Testis (tissue), 5 donors: ENCODE measurements around the gene MPG. TPM values are rescaled to one million over a fixed set of nuclear protein-coding genes. Genes with fewer than 3 reads are reported as not detected.
"Not testable (repeated sequence)": the region's sequence is repeated elsewhere in the genome, so short reads cannot be mapped to it uniquely, and the experiment has no call there.

ENCODE experiments used
- DNase-seq: peaks from one replicate; pipeline ENCODE4 v3.0.0-alpha.2; 2019
- H3K27ac ChIP-seq, 2 donors: fragments of 200-600 bp; sonication (generic); one replicate each; pipeline ENCODE4 v1.5.1; 2019
- H3K27me3 ChIP-seq: fragments of 200-600 bp; sonication (generic); one replicate; pipeline ENCODE4 v1.5.1; 2019
- H3K36me3 ChIP-seq: fragments of 200-600 bp; sonication (generic); one replicate; pipeline ENCODE4 v1.5.1; 2017; ENCODE audit warnings: low read depth; ENCODE audit errors: missing control alignments
- H3K4me1 ChIP-seq: fragments of 200-600 bp; sonication (generic); one replicate; pipeline ENCODE4 v1.5.1; 2019
- H3K4me3 ChIP-seq, 2 donors: fragments of 200-600 bp; sonication (generic); one replicate each; pipeline ENCODE4 v1.5.1; 2017 to 2019
- H3K9me3 ChIP-seq: fragments of 200-600 bp; sonication (generic); one replicate; pipeline ENCODE4 v1.5.1; 2017
- POLR2A ChIP-seq: fragments of 450-650 bp; IDR thresholded peaks from one replicate; pipeline ENCODE4 v1.6.1; 2017; ENCODE audit warnings: antibody characterized with exemption, mild to moderate bottlenecking, moderate library complexity
- WGBS, 2 donors: methylation state at CpG; one replicate each; pipeline ENCODE4 v1.1.5; 2018; 5-methylcytosine and 5-hydroxymethylcytosine counted together
- intact Hi-C: fragments of 100-400 bp; cut with DNase I; formaldehyde crosslinking; loops from one replicate; pipeline ENCODE4 v1.15.1; 2023; ENCODE audit warnings: low total_unique reads
- long read RNA-seq, 2 donors: transcript quantifications; one replicate each; lab custom pipeline, GENCODE V29; 2026
- polyA plus RNA-seq: library from polyadenylated mRNA; stranded (reverse); fragments of 350-450 nt; fragmentation: Illumina TruSeq; extraction: RNeasy Lipid Tissue Mini Kit (QIAGEN cat#74804); gene quantifications from one replicate; pipeline ENCODE4 v1.2.3, GENCODE V29; 2014; ENCODE audit warnings: low read depth, low replicate concordance; ENCODE audit not compliant: insufficient read depth
- total RNA-seq, 2 donors: library from RNA; depleted of rRNA; stranded (reverse); fragments of >200 nt; gene quantifications; one replicate each; pipeline ENCODE4 v1.2.3, GENCODE V29; 2016
- TF ChIP-seq, protein P1 (sequence below), 3 experiments: fragments of 450-650 bp in 2 of 3; fragments of 200-600 bp in 1 of 3; sonication (generic) in 1 of 3; IDR thresholded peaks; one replicate each; pipeline ENCODE4 v1.5.1; 2016 to 2019; ENCODE audit warnings: antibody characterized with exemption in 3 of 3, mild to moderate bottlenecking in 2 of 3, moderate library complexity in 1 of 3

The MPG gene, protein sequence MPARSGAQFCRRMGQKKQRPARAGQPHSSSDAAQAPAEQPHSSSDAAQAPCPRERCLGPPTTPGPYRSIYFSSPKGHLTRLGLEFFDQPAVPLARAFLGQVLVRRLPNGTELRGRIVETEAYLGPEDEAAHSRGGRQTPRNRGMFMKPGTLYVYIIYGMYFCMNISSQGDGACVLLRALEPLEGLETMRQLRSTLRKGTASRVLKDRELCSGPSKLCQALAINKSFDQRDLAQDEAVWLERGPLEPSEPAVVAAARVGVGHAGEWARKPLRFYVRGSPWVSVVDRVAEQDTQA
- total RNA-seq (10 to 100 TPM; 44.8 to 61.7 TPM), polyA plus RNA-seq (42.6 TPM)
- long read RNA-seq, donor 1, transcript MPG-202 (4 exons, 1,205 nt): major isoform, 36 of 54 reads
- long read RNA-seq, donor 1, partial matches to known transcripts: 12 of 54 reads
- long read RNA-seq, donor 1, other reads (novel, unspliced or antisense): 6 of 54 reads
- long read RNA-seq, donor 2, transcript MPG-202 (4 exons, 1,205 nt): major isoform, 17 of 17 reads
- long read RNA-seq, donor 2, partial matches to known transcripts: 0 of 17 reads
- long read RNA-seq, donor 2, other reads (novel, unspliced or antisense): 0 of 17 reads

DNA sequence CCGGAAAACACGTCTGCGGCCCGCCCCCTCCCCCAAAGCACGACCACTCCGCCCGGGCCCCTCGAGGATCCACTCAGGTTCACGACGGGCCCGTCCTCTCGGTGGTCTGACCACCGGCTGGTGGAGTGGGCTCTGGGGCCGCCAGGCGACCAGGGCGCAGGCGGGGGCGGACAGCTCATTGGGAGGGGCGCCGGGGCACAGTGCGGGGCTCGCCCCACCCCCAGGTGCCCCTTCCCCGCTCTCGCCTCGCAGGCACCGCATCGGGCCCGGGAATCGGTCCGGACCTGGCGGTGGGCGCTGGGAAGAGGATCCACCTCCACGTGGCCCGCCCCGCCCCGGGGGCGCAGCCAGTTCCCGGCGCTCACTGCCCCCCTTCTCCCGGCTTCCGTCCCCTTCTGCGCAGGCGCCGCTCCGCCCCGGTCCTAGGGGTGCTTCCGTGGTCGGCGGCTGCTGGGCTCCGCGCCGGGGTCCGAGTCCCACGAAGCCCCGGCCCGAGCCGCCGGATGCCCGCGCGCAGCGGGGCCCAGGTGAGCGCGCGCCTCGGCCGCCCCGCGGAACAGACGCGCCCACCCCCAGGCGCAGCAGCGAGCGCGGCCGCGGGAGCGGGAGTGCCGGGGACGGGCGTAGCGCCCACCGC is at the start of gene MPG:
Gene MPG (plus strand): TSS at position 419 of the 637 bp plus-strand sequence. CDS start 85 bp downstream, at position 504.
- peak within 1 kb of the TSS; percentile 80 to 89 for H3K27ac ChIP-seq
- peak; percentile 83 for DNase-seq
- intact Hi-C loops: no loop called here
- peak within 1 kb of the TSS; percentile 80 to 86 for H3K4me3 ChIP-seq
- no peaks in the 10 kb centered on the region for H3K27me3 ChIP-seq
- no peak for TF ChIP-seq POLR2A
- TF ChIP-seq, protein P1, sequence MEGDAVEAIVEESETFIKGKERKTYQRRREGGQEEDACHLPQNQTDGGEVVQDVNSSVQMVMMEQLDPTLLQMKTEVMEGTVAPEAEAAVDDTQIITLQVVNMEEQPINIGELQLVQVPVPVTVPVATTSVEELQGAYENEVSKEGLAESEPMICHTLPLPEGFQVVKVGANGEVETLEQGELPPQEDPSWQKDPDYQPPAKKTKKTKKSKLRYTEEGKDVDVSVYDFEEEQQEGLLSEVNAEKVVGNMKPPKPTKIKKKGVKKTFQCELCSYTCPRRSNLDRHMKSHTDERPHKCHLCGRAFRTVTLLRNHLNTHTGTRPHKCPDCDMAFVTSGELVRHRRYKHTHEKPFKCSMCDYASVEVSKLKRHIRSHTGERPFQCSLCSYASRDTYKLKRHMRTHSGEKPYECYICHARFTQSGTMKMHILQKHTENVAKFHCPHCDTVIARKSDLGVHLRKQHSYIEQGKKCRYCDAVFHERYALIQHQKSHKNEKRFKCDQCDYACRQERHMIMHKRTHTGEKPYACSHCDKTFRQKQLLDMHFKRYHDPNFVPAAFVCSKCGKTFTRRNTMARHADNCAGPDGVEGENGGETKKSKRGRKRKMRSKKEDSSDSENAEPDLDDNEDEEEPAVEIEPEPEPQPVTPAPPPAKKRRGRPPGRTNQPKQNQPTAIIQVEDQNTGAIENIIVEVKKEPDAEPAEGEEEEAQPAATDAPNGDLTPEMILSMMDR (IDR thresholded peaks at IDR 0.05): no peak
- H3K4me1 ChIP-seq: peaks cover 29% of the 10 kb centered on the region
- 0% methylated on average over 19 to 31 of the region's 83 CpGs for WGBS, 2 donors
- H3K36me3 ChIP-seq: no peaks in the 10 kb centered on the region
- H3K9me3 ChIP-seq: no peaks in the 10 kb centered on the region

DNA sequence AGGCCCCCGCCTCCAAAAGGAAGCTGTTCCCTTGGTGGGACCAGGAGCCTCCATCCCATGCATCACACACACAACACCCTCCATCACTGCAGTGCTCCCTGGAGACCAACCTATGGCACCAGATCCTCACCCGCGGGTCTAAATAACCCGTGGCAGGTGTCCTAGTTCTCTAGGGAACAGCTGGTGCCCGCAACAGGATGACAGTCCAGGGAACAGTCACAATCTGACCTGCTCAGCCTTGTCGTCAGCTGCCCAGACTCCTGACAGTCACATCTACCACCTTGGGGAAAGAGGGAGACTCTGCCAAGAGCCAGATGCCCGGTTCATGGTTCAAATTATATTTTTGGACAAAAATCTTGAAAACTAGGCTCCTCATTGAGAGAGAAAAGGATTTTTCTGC is 47.4 kb upstream of the MPG start:
- not testable (repeated sequence) for H3K4me1 ChIP-seq

DNA sequence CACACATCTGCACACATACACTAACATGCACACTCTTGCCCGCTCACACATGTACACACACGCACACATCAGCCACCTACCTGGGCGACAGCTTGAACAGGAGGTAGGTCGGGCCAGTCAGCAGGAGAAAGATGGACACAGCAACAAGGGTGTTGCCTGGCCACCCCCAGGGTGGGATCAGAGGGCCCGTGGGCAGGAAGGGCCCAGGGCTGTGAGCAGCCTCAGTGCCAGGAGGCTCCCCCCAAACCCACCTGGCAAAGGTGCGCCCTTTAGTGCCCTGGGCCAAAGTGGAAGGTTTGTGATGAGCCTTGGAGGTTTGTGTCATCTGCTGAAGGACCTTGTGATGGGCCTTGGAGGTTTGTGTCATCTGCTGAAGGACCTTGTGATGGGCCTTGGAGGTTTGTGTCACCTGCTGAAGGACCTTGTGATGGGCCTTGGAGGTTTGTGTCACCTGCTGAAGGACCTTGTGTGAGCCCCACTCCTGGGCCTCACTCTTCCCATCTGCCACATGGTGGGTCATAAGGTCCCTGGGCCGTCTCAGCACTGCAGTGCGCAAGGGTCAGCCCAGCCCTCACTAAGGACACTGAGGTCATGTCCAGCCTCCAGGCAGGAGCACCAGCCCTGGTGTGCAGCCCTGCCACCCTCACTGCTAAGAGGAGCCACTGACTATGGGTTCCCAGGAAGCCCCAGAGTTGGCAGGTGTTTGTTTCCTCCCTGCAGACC is 44.7 kb upstream of the MPG start:
- DNase-seq, H3K27ac ChIP-seq, H3K4me1 ChIP-seq, H3K9me3 ChIP-seq, H3K4me3 ChIP-seq, intact Hi-C loops, H3K36me3 ChIP-seq, H3K27me3 ChIP-seq: not testable (repeated sequence)
- 80 to 96% methylated on average over 3 to 5 of the region's 8 CpGs for WGBS, 2 donors

More for the DNA sequence above, 47.4 kb upstream of the MPG start:
- H3K9me3 ChIP-seq, H3K4me3 ChIP-seq, H3K27ac ChIP-seq, DNase-seq, intact Hi-C loops, H3K36me3 ChIP-seq, H3K27me3 ChIP-seq: not testable (repeated sequence)
- 70% methylated on average over 1 of the region's 7 CpGs; no CpG with 5 or more reads in 1 of the 2 donors for WGBS, 2 donors

DNA sequence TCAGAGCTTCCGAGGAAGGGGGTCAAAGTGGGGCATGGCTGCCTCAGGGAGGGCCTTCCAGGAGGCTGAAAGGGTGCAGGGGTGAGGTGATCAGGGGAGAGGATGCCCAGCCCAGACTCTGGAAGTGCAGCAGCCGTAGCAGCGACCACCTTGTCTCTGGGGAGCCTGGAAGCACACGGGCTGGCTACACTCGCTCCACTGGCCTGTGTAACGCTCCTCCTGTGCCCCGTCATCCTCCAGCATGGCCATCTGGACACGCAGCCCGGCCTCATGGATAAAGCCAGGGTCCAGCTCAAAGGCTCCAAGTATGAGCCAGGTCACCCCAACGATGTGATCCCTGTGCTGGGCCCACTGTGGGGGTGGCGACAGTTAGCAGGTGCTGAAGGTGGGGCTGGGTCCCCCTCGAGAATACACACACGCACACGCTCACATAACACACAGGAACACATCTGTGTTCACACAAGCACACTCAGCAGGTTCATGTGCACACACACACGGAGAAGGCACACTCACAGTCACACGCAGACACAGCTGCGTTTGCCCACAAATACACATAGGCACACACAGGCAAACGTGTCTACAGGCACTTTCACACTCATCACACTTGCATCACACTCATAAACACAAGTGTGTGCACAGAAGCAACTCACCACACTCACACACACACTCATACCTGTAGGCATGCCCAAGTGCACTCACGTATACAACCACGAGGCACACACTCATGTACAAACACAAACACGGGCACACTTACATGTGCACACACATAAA is 44.0 kb upstream of the MPG start:
- no peak for TF ChIP-seq POLR2A
- TF ChIP-seq, protein P1 (IDR thresholded peaks at IDR 0.05): no peak
- H3K4me3 ChIP-seq: no peak overlapping the region
- DNase-seq: no peak
- WGBS, 2 donors: 90 to 91% methylated on average over 10 to 21 of the region's 21 CpGs
- H3K9me3 ChIP-seq: no peaks in the 10 kb centered on the region
- intact Hi-C loops: no loop called here
- H3K36me3 ChIP-seq: no peaks in the 10 kb centered on the region
- no peaks in the 10 kb centered on the region for H3K4me1 ChIP-seq
- H3K27ac ChIP-seq: no peak overlapping the region
- H3K27me3 ChIP-seq: no peaks in the 10 kb centered on the region

DNA sequence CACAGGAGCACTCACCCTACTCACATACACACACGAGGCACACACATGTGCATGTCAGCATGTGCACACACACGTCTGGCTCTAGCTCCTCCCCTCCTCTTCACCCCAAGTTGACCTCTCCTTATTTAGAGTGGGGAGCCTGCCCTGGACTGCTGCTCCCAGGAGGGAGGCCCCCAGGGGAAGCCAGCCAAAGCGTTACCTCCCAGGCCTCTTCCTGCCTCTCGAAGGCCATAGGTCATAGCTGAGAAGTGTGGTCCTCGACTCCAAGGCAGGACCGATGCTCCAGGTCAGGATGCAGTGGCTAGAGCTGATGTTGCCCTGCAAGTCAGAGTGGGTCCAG is 43.4 kb upstream of the MPG start:
- intact Hi-C loops: no loop called here
- H3K4me3 ChIP-seq: no peak overlapping the region
- 59 to 69% methylated on average over 6 of the region's 6 CpGs for WGBS, 2 donors
- no peaks in the 10 kb centered on the region for H3K4me1 ChIP-seq
- no peaks in the 10 kb centered on the region for H3K27me3 ChIP-seq
- DNase-seq: no peak
- H3K27ac ChIP-seq: no peak overlapping the region
- TF ChIP-seq, protein P1 (IDR thresholded peaks at IDR 0.05): no peak
- no peak for TF ChIP-seq POLR2A
- H3K9me3 ChIP-seq: no peaks in the 10 kb centered on the region
- H3K36me3 ChIP-seq: no peaks in the 10 kb centered on the region
